ENCODE measurements around the gene GJB5.

DNA sequence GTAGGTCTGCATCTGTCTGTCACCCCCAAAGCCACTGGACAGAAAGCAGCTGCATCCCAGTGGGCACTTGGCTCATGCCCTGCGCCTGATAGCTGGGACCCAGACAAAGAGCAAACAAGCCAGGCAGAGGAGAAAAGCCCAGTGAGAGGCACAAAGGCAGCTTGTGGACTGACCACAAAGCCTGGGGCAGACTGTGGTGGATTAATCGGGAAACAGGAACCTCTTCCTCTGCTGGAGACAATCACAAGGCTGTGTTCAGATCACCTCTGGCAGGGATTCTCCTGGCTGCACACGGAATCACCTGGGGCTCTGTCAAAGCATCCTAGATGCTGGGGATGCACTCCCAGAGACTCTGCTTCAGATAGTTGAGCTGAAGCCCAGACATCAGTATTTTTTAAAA is 15.2 kb upstream of the GJB5 start:
- TF ChIP-seq, protein P1, sequence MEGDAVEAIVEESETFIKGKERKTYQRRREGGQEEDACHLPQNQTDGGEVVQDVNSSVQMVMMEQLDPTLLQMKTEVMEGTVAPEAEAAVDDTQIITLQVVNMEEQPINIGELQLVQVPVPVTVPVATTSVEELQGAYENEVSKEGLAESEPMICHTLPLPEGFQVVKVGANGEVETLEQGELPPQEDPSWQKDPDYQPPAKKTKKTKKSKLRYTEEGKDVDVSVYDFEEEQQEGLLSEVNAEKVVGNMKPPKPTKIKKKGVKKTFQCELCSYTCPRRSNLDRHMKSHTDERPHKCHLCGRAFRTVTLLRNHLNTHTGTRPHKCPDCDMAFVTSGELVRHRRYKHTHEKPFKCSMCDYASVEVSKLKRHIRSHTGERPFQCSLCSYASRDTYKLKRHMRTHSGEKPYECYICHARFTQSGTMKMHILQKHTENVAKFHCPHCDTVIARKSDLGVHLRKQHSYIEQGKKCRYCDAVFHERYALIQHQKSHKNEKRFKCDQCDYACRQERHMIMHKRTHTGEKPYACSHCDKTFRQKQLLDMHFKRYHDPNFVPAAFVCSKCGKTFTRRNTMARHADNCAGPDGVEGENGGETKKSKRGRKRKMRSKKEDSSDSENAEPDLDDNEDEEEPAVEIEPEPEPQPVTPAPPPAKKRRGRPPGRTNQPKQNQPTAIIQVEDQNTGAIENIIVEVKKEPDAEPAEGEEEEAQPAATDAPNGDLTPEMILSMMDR (IDR thresholded peaks at IDR 0.05 in 2 of 3, conservative IDR thresholded peaks at IDR 0.05 in 1 of 3; ENCODE audit: insufficient read depth in 2 of 3, low read depth in 1 of 3, low read length in 3 of 3) = no peak
- no peak for TF ChIP-seq NFIC (IDR thresholded peaks at IDR 0.05)
- TF ChIP-seq, protein P2, sequence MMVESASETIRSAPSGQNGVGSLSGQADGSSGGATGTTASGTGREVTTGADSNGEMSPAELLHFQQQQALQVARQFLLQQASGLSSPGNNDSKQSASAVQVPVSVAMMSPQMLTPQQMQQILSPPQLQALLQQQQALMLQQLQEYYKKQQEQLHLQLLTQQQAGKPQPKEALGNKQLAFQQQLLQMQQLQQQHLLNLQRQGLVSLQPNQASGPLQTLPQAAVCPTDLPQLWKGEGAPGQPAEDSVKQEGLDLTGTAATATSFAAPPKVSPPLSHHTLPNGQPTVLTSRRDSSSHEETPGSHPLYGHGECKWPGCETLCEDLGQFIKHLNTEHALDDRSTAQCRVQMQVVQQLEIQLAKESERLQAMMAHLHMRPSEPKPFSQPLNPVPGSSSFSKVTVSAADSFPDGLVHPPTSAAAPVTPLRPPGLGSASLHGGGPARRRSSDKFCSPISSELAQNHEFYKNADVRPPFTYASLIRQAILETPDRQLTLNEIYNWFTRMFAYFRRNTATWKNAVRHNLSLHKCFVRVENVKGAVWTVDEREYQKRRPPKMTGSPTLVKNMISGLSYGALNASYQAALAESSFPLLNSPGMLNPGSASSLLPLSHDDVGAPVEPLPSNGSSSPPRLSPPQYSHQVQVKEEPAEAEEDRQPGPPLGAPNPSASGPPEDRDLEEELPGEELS (CRISPR knock-in tag; IDR thresholded peaks at IDR 0.05; ENCODE audit: borderline replicate concordance) = no peak

Data from K562 (cell line).